GM19193 (cell line): Measurements from ENCODE around the gene TRIM63.

ENCODE experiments used
- POLR2A ChIP-seq: IDR thresholded peaks from 4 replicates; pipeline ENCODE4 v1.6.1; 2011; ENCODE audit not compliant: insufficient read depth, insufficient read length; ENCODE audit errors: extremely low read depth

Gene TRIM63

DNA sequence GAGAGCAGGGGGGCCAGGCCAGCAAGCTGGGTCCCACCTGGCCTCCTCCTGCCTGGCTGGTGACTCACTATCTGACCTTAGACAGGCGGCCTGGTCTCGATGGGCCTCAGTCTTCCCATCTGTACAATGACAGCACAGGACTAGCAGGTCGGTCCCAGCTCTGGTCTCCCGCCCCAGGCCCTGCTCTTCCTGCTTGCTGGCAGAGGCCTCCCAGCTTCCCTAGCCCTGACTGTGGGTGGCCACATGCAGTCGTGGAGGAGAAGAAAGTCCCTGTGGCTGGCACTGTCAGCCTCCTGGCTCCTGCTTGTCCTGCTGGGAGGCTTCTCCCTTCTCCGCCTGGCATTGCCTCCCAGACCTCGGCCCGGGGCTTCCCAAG, 45.0 kb downstream of the TRIM63 start:
- TF ChIP-seq POLR2A = no peak

DNA sequence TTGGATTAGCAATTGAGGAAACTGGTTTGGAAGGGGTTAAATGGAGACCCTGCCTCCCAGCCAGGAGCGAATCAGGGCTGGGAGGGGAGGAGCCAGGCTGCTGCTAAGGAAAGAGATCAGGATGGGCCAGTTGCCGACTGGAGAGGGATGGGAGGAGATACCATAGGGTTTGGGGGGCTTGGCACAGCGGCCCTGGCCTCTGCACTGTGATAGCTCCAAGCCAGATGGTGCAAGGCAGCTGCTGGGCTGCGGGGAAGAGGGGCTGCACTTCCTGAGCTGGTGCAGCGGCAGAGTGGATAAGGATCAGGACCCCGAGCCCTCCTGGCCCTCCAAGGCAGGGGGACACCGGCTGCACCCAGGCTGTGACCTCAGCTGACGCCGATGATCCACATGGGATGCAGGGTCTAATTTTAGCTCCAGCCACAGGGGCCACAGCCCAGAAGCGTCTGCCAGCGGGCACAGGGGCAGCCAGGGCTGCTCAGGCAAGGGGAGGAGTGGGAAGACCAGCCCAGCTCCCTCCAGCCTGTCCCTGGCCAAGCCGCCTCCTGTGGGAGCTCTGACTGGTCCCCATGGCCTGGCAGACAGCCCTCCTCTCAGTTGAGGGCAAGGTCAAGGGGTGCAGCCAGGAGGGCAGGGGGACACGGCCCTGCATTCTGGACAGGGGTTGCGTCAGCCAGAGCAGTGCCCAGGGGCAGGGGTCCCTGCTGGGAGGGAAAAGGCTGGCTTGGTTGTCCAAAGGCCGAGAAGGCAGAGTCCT, 45.6 kb downstream of the TRIM63 start, which contains the start of gene EXTL1:
Gene EXTL1, plus strand, starts transcription at position 129 of the 757 bp plus-strand sequence. CDS start 872 bp downstream, outside the sequence.
- no peak for TF ChIP-seq POLR2A

DNA sequence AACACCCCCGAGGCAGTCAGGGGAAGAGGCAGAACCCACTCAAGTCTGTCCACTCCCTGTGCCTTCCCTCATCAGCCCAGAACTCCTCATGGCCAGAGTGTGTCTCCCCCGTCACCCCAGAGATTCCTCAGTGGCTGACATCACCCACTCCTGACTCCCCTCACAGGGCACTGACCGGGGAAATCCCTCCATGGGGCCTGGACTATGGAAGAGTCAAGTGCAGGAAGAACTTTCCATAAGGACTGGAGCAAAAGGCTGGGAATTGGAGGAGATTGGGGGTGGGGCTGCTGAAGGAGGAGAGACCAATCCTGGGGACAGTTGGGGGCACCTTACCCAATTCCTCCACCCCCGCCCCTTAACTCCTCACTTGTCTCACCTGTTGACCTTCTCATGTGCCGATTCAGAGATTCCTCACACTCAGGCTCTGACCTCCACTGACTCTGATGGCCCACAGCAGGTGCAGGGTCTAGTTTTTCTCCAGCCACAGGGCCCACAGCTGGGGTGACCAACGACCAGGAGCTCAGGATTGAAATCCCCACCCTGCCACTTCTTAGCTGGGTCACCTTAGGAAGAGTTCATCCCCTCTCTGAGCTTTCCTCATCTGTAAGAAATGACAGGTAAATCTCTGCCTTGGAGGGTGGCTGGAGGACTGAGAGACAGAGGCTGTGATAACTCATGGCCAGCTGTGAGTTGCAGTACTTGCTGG, 46.3 kb downstream of the TRIM63 start:
- no peak for TF ChIP-seq POLR2A

DNA sequence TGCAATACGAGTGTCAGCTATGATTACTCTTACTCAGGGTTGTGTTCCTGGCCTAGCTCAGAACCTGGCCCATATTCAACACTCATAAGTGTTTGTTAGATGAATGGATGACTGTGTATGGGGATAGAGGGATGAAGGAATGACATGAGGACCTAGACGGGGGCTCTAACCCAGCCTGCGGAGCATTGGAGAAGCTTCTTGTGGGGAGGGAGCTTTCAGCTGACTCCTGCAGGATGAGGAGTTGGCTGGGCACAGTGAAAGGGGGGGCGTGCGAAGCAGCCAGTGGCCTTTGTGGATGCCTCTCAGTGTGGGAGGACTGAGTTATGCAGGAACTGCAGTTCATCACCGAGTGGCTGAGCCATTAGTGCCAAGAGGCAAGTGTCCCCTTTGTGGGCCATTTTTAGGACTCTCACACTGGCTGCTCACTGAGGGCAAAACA, 47.1 kb downstream of the TRIM63 start:
- TF ChIP-seq POLR2A = no peak

DNA sequence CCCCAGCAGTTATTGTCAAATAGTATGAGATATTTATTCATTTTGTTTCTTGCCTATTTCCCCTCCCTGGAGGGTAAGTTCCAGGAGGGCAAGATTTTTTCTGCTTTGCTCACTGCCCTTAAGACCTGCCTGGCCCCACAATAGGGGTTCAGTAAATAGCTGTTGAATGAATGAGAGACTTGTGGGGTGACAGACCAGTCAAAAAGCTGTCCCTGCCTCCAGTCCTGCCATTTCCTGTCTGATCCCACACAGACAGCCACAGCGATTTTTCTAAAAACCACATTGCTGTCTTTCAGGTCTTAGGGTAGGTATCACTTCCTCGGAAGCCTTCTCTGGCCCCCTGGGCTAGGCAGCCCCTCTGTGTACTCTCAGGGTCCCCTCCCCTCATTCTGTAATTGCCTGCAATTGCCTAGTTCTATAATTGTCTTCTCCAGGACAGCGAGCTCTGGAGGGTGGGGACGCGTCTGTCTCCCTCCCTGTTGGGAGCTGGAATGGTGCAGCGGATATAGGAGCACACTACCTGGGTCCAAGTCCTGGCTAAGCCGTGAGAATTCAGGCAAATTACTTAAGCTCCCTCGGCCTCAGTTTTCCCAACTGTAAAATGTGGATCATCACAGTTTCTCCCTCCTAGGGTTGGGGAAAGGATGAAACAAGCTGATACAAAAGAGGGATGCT, 47.7 kb downstream of the TRIM63 start:
- TF ChIP-seq POLR2A = no peak

DNA sequence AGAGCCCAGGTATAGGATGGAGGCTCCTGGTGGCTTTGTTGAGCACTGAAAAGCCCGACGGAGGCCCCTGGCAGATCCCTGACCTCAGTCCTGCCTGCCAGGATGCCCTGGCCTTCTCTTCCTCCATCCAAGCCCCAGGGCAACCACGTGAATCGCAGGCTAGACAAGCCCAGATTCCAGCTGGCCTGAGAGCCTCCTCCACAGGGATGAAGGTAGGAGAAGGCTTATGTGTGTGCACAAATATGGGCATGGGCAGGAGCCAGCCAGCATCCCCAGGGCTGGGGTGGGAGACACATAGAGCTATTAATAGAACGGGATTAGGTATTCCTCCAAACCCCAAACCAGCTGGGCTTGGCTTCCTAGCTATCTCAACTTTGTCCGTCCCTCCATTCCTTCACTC, 49.8 kb downstream of the TRIM63 start:
- no peak for TF ChIP-seq POLR2A

DNA sequence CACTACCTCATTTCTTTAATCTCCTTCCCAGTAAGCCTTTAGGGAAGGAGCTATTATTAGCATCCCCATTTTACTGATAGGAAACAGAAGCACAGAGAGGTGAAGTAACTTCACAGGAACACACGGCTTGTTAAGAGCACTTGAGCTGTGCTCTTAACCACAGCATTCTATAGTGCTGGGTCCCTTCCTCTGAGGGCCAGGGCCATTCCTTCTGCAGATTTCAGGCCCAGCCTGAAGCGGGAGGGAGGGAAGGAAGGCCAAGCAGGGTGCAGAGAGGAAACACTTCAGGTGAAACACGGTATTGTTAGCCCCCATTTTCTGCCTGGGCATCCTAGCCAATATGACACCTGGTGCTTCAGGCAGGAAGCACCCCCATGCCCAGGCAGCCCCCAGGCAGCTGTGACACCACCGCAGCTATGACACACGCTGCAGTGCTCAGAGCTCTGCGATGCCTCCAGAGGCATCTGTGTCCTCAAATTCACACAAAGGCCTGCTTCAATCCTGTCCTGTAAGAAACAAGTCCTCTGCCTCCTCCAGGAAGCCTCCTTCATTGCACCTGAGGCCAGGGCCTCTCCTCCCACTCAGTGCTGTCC, 50.4 kb downstream of the TRIM63 start:
- TF ChIP-seq POLR2A = no peak

DNA sequence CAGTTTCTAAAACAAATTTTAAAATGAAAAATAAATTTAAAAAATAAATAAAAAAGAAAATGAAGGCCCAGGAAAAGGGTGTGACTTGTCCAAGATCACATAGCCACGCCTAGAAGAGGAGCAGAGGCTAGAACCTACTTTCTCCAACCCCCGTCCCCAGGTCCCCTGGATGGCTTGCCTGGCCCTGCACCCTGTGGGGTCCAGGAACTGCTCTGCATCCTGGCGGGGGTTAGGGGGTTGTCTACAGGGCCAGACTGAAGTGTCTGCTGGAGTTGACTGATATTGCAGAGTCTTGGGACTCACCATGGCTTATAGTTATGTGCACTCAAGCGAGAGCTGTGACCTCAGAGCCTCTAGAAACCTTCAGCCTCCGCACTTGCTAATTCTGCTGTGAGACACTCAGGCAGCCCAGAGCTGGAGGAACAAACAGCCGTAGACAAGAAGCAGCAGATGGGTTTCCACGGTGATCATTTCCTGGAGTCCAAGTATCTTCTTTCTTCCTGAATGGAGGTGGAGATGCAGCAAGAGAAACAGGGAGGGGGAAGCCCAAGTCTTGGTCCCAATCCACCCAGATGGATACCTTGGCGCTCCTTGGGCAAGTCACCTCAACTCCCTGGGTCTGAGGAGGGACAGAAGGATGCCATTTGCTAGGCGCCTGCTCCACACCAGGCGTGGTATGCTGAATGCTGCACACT, 51.0 kb downstream of the TRIM63 start:
- no peak for TF ChIP-seq POLR2A

DNA sequence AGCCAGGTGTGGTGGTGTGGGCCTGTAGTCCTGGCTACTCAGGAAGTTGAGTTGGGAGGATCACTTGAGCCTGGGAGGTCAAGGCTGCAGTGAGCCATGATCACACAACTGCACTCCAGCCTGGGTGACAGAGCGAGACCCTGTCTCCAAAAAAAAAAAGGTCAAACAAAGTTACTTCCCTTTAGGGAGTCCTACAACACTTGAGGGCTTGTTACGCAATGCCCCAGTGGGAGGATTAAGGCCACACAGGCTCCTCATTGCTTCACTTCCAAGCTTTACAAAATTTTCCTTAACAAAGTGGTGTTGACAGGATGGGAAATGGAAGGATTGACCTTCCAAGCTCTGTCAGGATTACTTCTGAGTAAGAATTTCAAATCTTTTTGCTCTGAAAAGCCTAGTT, 52.1 kb downstream of the TRIM63 start:
- TF ChIP-seq POLR2A = no peak

DNA sequence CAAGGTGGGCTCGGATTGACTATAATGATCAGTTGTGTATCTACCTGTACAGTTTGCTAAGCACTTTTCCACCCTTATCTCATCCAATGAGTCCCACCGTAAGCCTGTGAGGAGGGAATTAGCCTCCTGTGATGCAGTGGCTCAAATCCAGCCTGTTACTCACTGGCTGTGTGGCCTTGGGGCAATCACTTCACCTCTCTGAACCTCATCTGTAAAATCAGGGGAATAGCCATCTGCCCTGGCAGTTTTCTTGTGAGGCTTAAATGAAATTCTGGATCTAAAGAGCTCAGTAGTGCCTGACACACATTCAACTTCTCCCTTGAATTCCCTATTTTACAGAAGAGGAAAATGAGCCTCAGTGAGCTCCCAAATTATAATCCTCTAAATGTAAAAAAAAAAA, 53.3 kb downstream of the TRIM63 start:
- TF ChIP-seq POLR2A = no peak

DNA sequence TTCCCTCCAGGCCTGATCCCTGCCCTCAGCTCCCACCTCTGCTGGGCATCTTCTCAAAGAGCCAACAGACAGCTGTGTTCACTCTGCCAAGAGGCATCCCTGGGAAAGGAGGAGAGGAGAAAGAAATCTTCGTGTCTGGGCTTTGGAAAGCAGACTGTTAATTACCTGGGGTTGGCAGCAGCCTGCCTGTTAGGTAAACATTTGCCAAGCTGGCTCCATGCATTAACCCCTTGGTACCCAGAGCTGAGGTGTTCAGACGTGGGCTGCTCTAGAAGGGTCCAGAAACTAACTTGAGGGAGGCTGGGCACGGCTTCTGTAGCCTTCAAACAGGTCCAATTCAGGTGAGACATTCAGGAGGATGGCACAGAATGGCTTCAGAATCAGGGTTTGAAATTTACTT, 54.6 kb downstream of the TRIM63 start:
- TF ChIP-seq POLR2A = no peak

DNA sequence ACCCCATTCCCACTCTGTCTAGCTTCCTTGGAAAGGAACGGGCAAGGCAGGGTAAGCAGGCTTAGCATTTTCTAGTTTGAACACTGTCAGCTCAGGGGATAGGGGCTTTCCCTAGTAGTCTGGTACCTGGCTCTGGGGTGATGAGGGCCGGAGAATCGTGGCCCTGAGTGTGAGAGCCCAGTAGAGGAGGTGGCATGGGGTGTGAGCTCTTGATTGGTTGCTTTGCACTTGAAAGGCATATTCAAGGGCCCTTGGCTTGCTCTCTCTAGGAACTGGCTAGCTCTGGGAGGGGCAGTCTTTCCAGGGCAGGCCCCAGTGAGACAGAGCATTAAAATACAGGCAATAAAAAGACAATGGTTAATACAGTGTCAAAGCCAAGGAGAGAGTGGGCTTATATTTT, 56.6 kb downstream of the TRIM63 start:
- TF ChIP-seq POLR2A = no peak

DNA sequence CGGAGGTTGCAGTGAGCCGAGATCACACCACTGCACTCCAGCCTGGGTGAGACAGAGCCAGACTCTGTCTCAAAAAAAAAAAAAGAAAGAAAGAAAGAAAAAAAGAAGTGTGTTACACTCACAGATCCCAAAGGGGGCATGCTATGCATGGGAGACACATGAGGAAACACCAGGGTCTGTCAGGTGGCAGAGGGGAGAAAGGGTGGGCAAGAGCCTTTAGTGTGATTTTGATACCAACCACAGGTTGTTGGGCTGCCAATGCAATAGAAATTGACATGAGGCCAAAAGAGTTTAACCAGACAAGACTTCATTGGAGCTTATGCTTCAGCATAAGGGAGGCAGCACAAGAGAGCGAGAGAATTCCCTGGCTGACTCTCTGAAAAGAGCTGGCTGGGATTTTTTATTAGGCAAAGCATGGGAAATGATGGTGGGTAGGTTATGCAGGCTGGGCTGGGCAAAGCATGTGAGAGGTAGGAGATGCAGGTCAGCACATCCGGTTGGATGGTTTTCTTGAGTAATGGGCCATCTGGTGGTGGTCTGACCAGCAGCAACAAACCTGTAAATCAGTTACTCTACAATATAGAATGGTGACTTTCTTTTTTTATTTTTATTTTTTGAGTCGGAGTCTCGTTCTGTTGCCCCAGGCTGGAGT, 57.5 kb downstream of the TRIM63 start:
- TF ChIP-seq POLR2A = no peak

DNA sequence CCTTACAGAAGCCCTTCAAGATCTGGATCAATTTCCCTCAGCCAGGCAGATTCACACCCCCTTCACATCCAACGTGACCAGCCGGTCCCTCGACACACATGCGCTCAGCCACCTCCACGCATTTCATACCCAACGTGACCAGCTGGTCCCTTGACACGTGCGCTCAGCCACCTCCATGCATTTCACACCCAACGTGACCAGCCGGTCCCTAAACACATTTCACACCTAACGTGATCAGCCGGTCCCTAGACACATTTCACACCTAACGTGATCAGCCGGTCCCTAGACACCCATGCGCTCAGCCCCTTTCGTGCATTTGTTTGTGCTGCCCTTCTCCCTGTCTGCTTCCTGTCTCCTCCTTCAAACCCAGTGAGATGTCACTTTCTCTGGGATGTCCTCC, 60.7 kb downstream of the TRIM63 start:
- TF ChIP-seq POLR2A = no peak
